ENCODE data around the gene SH3RF3. TPM values are rescaled to one million over a fixed set of nuclear protein-coding genes. Genes with fewer than 3 reads are reported as not detected.

Gene SH3RF3
- total RNA-seq, 1 experiment from 2014 or later = 4.9 TPM

- TF ChIP-seq TCF7L2 (IDR thresholded peaks at IDR 0.05; ENCODE audit: low read depth, low read length) (no peak), POLR2AphosphoS5 (IDR thresholded peaks at IDR 0.05; ENCODE audit: low read depth, low read length) (no peak), SIN3A (IDR thresholded peaks at IDR 0.05; ENCODE audit: borderline replicate concordance, insufficient read depth, low read depth, low read length) (no peak), REST (IDR thresholded peaks at IDR 0.05; ENCODE audit: insufficient read depth in 1 of 2, low read depth in 2 of 2, low read length in 1 of 2) (no peak)
- POLR2A ChIA-PET = no interaction called here
- Histone ChIP-seq H3K9me3 (ENCODE audit: control insufficient read depth, insufficient read depth, low read depth, low read length) (no peaks in the 10 kb centered on the region), H3K4me1 (ENCODE audit: control insufficient read depth, insufficient read depth, low read length) (no peaks in the 10 kb centered on the region), H3K36me3 (ENCODE audit: control insufficient read depth, insufficient read depth, low read length) (no peaks in the 10 kb centered on the region), H3K4me3 (ENCODE audit: low read depth in 2 of 2, low read length in 2 of 2) (no peak overlapping the region), H3K27me3 (ENCODE audit: control insufficient read depth, insufficient read depth, low read length) (no peaks in the 10 kb centered on the region; the same call in 1 of the 2 replicates), H3K27ac (ENCODE audit: low read length) (no peak overlapping the region)
- ATAC-seq (no peak), DNase-seq (ENCODE audit: low read depth, low spot score) (no peak)
- CTCF ChIA-PET = no interaction called here
- in situ Hi-C loops (cut with HindIII; ENCODE audit: low pct_unique_long_range_greater_than_20kb, low sequenced_read_pairs) (no loop called here), intact Hi-C loops (cut with micrococcal nuclease; ENCODE audit: unreplicated experiment) (no loop called here)
- BruUV-seq (replicated peaks) = no TSS peak
Measured at GRCh38 chr2:109147405-109147804, 18.4 kb downstream of the SH3RF3 start.

- Histone ChIP-seq H3K27ac (ENCODE audit: low read length) (no peak overlapping the region), H3K9me3 (ENCODE audit: control insufficient read depth, insufficient read depth, low read depth, low read length) (no peaks in the 10 kb centered on the region), H3K4me1 (ENCODE audit: control insufficient read depth, insufficient read depth, low read length) (no peaks in the 10 kb centered on the region), H3K36me3 (ENCODE audit: control insufficient read depth, insufficient read depth, low read length) (no peaks in the 10 kb centered on the region), H3K4me3 (ENCODE audit: low read depth in 2 of 2, low read length in 2 of 2) (no peak overlapping the region), H3K27me3 (ENCODE audit: control insufficient read depth, insufficient read depth, low read length) (no peaks in the 10 kb centered on the region; the same call in 1 of the 2 replicates)
- BruUV-seq (replicated peaks) = no TSS peak
- intact Hi-C loops (cut with micrococcal nuclease; ENCODE audit: unreplicated experiment) (no loop called here), in situ Hi-C loops (cut with HindIII; ENCODE audit: low pct_unique_long_range_greater_than_20kb, low sequenced_read_pairs) (no loop called here)
- POLR2A ChIA-PET = no interaction called here
- DNase-seq (ENCODE audit: low read depth, low spot score) (no peak), ATAC-seq (no peak)
- CTCF ChIA-PET = no interaction called here
- TF ChIP-seq REST (IDR thresholded peaks at IDR 0.05; ENCODE audit: insufficient read depth in 1 of 2, low read depth in 2 of 2, low read length in 1 of 2) (no peak), TCF7L2 (IDR thresholded peaks at IDR 0.05; ENCODE audit: low read depth, low read length) (no peak), POLR2AphosphoS5 (IDR thresholded peaks at IDR 0.05; ENCODE audit: low read depth, low read length) (no peak)
Measured at GRCh38 chr2:109148117-109148746, 19.2 kb downstream of the SH3RF3 start.

All from Panc1 (cell line).